Karpas-422 (cell line): Measurements from ENCODE around the gene HSD17B8. TPM values are rescaled to one million over a fixed set of nuclear protein-coding genes. Genes with fewer than 3 reads are reported as not detected.
"Not testable (repeated sequence)": the region's sequence is repeated elsewhere in the genome, so short reads cannot be mapped to it uniquely, and the experiment has no call there.

Source experiments
- DNase-seq: peaks from one replicate; pipeline ENCODE4 v3.0.0-alpha.2; 2015
- H2AFZ ChIP-seq: fragments of 200-600 bp; sonication (generic); 2 replicates; pipeline ENCODE4 v1.6.1; 2014; ENCODE audit warnings: antibody characterized with exemption, low read length, mixed read lengths
- H3K27ac ChIP-seq: fragments of 200-600 bp; sonication (generic); 2 replicates; pipeline ENCODE4 v1.5.1; 2014; ENCODE audit warnings: mild to moderate bottlenecking, low read length, moderate library complexity
- H3K27me3 ChIP-seq: fragments of 200-600 bp; sonication (generic); 2 replicates; pipeline ENCODE4 v1.6.1; 2014; ENCODE audit warnings: low read length, mixed read lengths
- H3K36me3 ChIP-seq: fragments of 200-600 bp; sonication (generic); 2 replicates; pipeline ENCODE4 v1.6.1; 2014; ENCODE audit warnings: low read length, mixed read lengths; ENCODE audit not compliant: insufficient read depth
- H3K4me1 ChIP-seq: fragments of 200-600 bp; sonication (generic); 2 replicates; pipeline ENCODE4 v1.6.1; 2014; ENCODE audit warnings: mild to moderate bottlenecking, low read length, mixed read lengths
- H3K4me2 ChIP-seq: fragments of 200-600 bp; sonication (generic); 2 replicates; pipeline ENCODE4 v1.6.1; 2014; ENCODE audit warnings: low read length, low read depth, mild to moderate bottlenecking; ENCODE audit not compliant: poor library complexity, severe bottlenecking
- H3K4me3 ChIP-seq: fragments of 200-600 bp; sonication (generic); 2 replicates; pipeline ENCODE4 v1.5.1; 2014; ENCODE audit warnings: mild to moderate bottlenecking, antibody characterized with exemption, low read length, mixed read lengths
- H3K79me2 ChIP-seq: fragments of 200-600 bp; sonication (generic); 2 replicates; pipeline ENCODE4 v1.6.1; 2014; ENCODE audit warnings: mild to moderate bottlenecking, low read length, mixed read lengths
- H3K9ac ChIP-seq: fragments of 200-600 bp; sonication (generic); 2 replicates; pipeline ENCODE4 v1.6.0; 2014; ENCODE audit warnings: low read length
- H3K9me2 ChIP-seq: fragments of 200-600 bp; sonication (generic), shearing (Covaris generic); replicated peaks from 2 replicates; pipeline ENCODE4 v1.6.0; 2014; ENCODE audit warnings: mild to moderate bottlenecking, low read length, moderate library complexity; ENCODE audit not compliant: insufficient read depth
- H3K9me3 ChIP-seq: fragments of 300-700, 200-600 bp; sonication (generic); 2 replicates; pipeline ENCODE4 v1.6.1; 2014; ENCODE audit warnings: low read length, mixed read lengths
- H4K20me1 ChIP-seq: fragments of 200-600 bp; sonication (generic); 2 replicates; pipeline ENCODE4 v1.6.1; 2014; ENCODE audit warnings: mild to moderate bottlenecking, antibody characterized with exemption, low read length, low read depth; ENCODE audit not compliant: insufficient read depth
- total RNA-seq: library from RNA; depleted of rRNA; stranded (reverse); fragments of >200 nt; shearing (Covaris generic); gene quantifications from 2 replicates; pipeline ENCODE4 v1.2.3, GENCODE V29; 2014; ENCODE audit warnings: low replicate concordance

The HSD17B8 gene
- total RNA-seq, 1 experiment from 2014 or later: 15.5 TPM

DNA sequence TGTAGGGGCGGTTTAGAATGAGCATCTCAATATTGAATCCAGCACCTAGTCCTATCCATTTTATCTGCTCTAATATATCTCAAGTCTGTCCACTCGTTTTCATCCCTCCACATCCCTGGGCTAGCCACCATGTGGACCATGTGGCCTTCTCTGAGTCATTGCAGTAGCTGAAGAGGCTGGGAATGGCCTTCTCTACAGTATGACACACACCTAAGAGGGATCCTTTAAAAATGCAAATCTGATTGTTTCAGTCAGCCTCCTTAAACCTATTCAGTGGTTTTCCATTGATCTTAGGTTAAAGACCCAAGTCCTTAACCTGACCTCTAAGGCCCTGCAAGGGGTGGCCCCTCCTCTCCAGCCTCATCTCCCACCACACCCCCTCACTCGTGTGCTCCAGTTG is 13.2 kb downstream of the HSD17B8 start:
- H3K27me3 ChIP-seq: no peaks in the 10 kb centered on the region

DNA sequence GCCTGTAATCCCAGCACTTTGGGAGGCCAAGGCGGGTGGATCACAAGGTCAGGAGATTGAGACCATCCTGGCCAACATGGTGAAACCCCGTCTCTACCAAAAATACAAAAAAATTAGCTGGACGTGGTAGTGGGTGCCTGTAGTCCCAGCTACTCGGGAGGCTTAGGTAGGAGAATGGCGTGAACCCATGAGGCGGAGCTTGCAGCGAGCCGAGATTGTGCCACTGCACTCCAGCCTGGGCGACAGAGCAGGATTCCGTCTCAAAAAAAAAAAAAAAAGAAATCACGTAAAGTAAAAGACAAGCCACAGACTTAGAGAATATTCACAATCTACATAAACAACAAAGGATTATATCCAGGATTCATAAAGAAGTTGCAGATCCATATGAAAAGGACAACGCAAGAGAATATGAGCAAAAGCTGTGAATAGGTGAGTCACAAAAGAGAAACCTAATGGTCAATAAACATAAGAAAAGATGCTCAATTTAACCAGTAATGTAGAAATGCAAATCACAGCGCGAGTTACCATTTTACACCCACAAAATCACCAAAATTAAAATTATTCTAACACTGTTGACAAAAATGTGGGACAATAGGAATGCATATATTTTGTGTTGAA is 22.2 kb downstream of the HSD17B8 start:
- H3K4me3 ChIP-seq, H4K20me1 ChIP-seq, H3K4me2 ChIP-seq, H3K36me3 ChIP-seq, H3K27me3 ChIP-seq, H3K79me2 ChIP-seq, H3K4me1 ChIP-seq, H3K9ac ChIP-seq, H2AFZ ChIP-seq, DNase-seq, H3K9me2 ChIP-seq, H3K27ac ChIP-seq, H3K9me3 ChIP-seq: not testable (repeated sequence)

More for the DNA sequence above, 13.2 kb downstream of the HSD17B8 start:
- Histone ChIP-seq H3K9ac (no peak overlapping the region), H3K79me2 (no peaks in the 10 kb centered on the region), H3K36me3 (no peaks in the 10 kb centered on the region), H3K27ac (no peak overlapping the region), H3K4me3 (no peak overlapping the region), H3K9me2 (no peaks in the 10 kb centered on the region), H3K9me3 (no peaks in the 10 kb centered on the region), H2AFZ (no peak overlapping the region), H3K4me1 (no peaks in the 10 kb centered on the region), H3K4me2 (no peak overlapping the region), H4K20me1 (no peaks in the 10 kb centered on the region)
- DNase-seq: no peak

- DNase-seq: no peak
- H3K9me2 ChIP-seq: no peaks in the 10 kb centered on the region
Measured at GRCh38 chr6:33235221-33235634, 30.8 kb downstream of the HSD17B8 start.

GRCh38 chr6:33236328-33236727 is 31.9 kb downstream of the HSD17B8 start:
- Histone ChIP-seq H3K4me1 (no peaks in the 10 kb centered on the region), H3K27me3 (no peaks in the 10 kb centered on the region), H3K4me3 (no peak overlapping the region), H3K9me2 (no peaks in the 10 kb centered on the region), H3K27ac (no peak overlapping the region), H3K36me3 (no peaks in the 10 kb centered on the region), H3K9ac (no peak overlapping the region), H3K4me2 (no peak overlapping the region), H3K9me3 (no peaks in the 10 kb centered on the region), H2AFZ (no peak overlapping the region), H3K79me2 (no peaks in the 10 kb centered on the region), H4K20me1 (no peaks in the 10 kb centered on the region)
- DNase-seq: no peak

More at GRCh38 chr6:33235221-33235634, 30.8 kb downstream of the HSD17B8 start:
- H3K9me3 ChIP-seq: no peaks in the 10 kb centered on the region
- no peak overlapping the region for H2AFZ ChIP-seq
- no peak overlapping the region for H3K4me3 ChIP-seq
- no peaks in the 10 kb centered on the region for H3K79me2 ChIP-seq
- H3K4me2 ChIP-seq: no peak overlapping the region
- H3K36me3 ChIP-seq: no peaks in the 10 kb centered on the region
- H3K27me3 ChIP-seq: no peaks in the 10 kb centered on the region
- no peak overlapping the region for H3K27ac ChIP-seq
- H3K4me1 ChIP-seq: no peaks in the 10 kb centered on the region
- no peaks in the 10 kb centered on the region for H4K20me1 ChIP-seq
- H3K9ac ChIP-seq: no peak overlapping the region

- Histone ChIP-seq H3K36me3 (no peaks in the 10 kb centered on the region), H3K79me2 (no peaks in the 10 kb centered on the region), H3K4me2 (no peak overlapping the region), H3K9me3 (no peaks in the 10 kb centered on the region), H4K20me1 (no peaks in the 10 kb centered on the region), H3K27me3 (no peaks in the 10 kb centered on the region), H3K27ac (no peak overlapping the region), H2AFZ (no peak overlapping the region), H3K9me2 (no peaks in the 10 kb centered on the region), H3K4me3 (no peak overlapping the region), H3K9ac (no peak overlapping the region), H3K4me1 (no peaks in the 10 kb centered on the region)
- DNase-seq: no peak
Measured at GRCh38 chr6:33236852-33237251, 32.4 kb downstream of the HSD17B8 start.

DNA sequence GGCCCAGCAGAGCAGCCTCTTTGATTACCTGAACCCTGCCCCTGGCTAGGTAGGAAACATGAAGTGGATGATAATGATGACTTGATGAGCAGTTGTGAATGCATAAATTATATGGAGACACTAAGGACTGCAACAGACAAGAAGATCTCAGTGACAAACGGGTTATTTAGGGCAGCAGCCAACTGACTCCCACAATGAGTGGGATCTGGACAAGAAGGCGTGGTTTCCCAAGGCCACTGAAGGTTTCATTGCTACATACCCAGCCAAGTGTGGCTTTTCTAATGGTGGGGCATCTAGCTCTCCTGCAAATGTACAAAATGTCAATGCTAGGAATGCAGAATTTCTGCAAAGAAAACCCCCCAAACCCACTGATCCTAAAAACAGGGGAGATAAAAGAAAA is 33.3 kb downstream of the HSD17B8 start:
- H3K9me3 ChIP-seq: no peaks in the 10 kb centered on the region
- H3K27ac ChIP-seq: no peak overlapping the region
- H3K9ac ChIP-seq: no peak overlapping the region
- no peaks in the 10 kb centered on the region for H4K20me1 ChIP-seq
- no peaks in the 10 kb centered on the region for H3K36me3 ChIP-seq
- H3K79me2 ChIP-seq: no peaks in the 10 kb centered on the region
- no peak overlapping the region for H3K4me2 ChIP-seq
- no peak overlapping the region for H2AFZ ChIP-seq
- H3K27me3 ChIP-seq: no peaks in the 10 kb centered on the region
- no peaks in the 10 kb centered on the region for H3K9me2 ChIP-seq
- H3K4me3 ChIP-seq: no peak overlapping the region
- DNase-seq: no peak
- H3K4me1 ChIP-seq: no peaks in the 10 kb centered on the region

GRCh38 chr6:33241968-33242367 is 37.5 kb downstream of the HSD17B8 start:
- H3K4me1 ChIP-seq: no peaks in the 10 kb centered on the region
- no peak overlapping the region for H3K9ac ChIP-seq
- H3K4me3 ChIP-seq: no peak overlapping the region
- no peaks in the 10 kb centered on the region for H3K9me3 ChIP-seq
- H2AFZ ChIP-seq: no peak overlapping the region
- H3K27ac ChIP-seq: no peak overlapping the region
- no peaks in the 10 kb centered on the region for H3K79me2 ChIP-seq
- no peaks in the 10 kb centered on the region for H3K9me2 ChIP-seq
- H4K20me1 ChIP-seq: no peaks in the 10 kb centered on the region
- no peak for DNase-seq
- no peaks in the 10 kb centered on the region for H3K36me3 ChIP-seq
- H3K4me2 ChIP-seq: no peak overlapping the region
- no peaks in the 10 kb centered on the region for H3K27me3 ChIP-seq

DNA sequence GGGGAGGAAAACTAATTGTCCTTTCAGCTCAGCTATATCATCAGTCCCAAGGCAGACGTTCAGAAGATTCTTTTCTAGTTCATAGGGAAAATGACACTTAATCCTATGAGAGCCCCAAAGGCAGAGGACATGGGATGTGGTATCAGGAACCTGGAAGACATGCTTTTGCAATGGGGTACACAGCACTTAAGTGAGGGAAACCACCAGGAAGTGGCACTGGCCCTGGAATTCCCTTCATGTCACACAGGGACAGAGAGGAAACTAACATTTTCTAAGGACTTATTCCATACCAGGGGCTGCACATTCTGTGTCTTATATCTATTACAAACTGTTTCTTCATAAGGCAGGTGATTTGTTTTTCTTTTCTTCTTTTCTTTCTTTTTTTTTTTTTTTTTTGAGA is 39.0 kb downstream of the HSD17B8 start:
- Histone ChIP-seq H3K4me2 (no peak overlapping the region), H4K20me1 (no peaks in the 10 kb centered on the region), H3K27me3 (no peaks in the 10 kb centered on the region), H3K4me1 (peaks cover 7% of the 10 kb centered on the region), H2AFZ (no peak overlapping the region), H3K9ac (no peak overlapping the region), H3K9me3 (no peaks in the 10 kb centered on the region), H3K27ac (no peak overlapping the region), H3K79me2 (no peaks in the 10 kb centered on the region), H3K36me3 (no peaks in the 10 kb centered on the region), H3K9me2 (no peaks in the 10 kb centered on the region), H3K4me3 (no peak overlapping the region)
- DNase-seq: no peak
